HG02763 (cell line): ENCODE measurements around the gene GRIK3.

Experiments used
- ATAC-seq: cut with Tn5 transposase; IDR thresholded peaks from one replicate; pipeline ENCODE4 v1.9.1; 2021; ENCODE audit warnings: mild to moderate bottlenecking, moderate library complexity; ENCODE audit not compliant: unreplicated experiment

Gene GRIK3

DNA sequence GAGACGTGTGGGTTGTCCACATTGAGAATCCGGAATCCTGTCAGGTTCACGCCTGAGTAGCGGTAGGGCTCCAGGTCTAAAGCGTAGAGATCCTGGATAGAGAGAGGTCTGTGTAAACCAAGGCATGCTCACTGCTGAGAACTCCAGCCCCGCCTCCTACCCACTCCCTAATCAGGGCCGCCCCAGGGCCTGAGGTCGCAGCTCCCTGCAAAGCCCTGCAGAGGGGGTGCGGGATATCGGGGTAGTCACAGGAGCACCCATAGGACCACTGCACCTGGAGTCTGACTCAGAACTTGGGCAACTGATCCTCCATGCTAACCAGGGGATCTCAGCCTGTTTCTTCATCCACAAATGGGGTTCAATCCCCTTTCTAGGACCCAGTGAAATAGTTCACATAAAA lies 174.4 kb downstream of the GRIK3 start:
- no peak for ATAC-seq

DNA sequence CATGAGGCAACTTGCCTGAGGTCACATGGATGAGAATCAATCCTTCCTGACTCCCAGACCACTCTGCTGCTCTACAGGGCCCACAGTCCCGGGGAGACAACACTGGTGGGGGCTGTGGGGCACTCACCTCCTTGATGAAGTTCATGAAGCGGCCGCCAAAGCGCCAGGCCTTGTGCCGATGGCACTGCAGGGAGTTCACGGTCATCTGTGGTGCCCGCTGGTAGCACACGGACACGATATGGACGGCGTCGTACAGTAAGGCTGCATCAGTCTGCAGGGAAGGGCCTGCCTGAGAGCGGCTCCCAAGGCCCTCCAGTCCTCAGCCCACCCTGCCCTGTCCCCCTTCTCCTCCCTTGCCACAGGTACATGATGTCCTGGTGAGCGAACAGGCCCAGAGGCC lies 175.3 kb downstream of the GRIK3 start:
- ATAC-seq: no peak

DNA sequence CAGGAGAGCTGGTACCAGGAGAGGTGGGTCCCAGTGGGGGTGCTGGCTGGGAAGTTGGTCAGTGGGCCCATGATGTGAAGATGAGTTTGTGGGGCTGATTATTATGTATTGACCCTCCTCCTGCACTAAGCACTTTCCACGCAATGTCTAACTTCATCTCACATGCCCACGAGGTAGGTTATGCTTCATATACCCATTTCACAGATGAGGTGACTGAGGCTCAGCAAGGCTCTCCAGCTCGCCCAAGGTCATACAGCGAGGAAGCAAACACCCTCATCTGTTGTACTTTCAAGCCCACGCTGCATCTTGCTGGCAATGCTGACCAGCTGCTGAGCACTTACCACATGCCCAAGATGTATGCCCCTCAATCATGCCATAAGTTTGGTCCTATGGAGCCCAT lies 175.8 kb downstream of the GRIK3 start:
- ATAC-seq: no peak

DNA sequence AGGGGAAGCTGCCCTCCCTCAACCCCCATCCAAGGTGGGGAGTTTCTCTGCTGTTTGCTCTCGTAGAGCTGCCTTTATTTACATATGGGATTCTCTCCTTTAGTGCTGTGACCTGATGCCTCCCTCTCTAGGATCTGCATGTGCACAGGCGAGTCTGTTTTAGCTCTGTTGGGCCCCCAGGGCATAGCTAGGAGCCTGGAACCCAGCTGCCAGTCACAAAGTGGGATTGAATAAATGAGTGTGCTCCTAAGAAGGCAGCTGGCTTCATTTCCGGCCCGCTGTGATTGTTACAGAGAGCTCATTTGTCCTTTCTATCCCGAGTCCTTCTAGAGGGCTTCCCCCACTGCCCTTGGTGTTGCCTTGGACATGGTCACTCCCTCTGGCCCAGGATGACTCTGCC lies 176.6 kb downstream of the GRIK3 start:
- no peak for ATAC-seq

DNA sequence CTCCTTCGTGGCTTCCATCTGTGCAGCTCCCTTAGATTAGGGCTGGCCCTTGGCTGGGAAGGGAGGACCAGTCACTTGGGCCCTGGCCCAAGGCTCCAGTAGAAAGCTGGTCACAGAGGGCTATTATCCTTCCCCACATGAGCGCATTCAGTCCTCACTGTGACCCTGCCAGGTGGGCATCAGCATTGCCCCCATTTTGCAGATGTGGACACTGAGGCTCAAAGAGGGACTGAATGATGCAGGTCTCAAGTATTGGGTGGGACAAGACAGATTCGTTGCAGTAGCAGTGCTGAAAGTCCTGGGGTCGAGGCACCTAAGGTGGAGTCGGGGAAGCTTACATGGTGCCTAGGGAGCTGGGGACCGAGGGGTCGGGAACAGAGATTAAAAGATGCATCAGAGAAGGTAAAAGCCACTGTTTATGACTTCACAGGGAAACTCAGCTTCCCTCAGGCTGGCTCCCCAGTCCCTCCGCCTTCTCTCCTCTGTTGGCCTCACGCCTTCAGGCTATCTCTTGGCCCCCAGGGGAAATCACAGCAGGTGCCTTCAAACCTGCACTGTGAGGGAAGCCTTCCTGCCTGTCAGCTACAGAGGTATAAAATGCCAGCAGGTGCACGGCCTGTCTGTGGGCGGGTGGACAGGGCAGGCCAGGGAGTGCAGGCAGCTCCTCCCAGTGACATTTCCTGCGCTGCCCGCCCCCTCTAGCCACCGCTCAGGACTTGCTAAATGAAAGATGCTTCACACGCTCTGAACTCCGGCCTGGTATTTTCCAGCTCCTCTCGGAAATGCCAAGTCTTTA lies 178.4 kb downstream of the GRIK3 start:
- ATAC-seq: no peak

DNA sequence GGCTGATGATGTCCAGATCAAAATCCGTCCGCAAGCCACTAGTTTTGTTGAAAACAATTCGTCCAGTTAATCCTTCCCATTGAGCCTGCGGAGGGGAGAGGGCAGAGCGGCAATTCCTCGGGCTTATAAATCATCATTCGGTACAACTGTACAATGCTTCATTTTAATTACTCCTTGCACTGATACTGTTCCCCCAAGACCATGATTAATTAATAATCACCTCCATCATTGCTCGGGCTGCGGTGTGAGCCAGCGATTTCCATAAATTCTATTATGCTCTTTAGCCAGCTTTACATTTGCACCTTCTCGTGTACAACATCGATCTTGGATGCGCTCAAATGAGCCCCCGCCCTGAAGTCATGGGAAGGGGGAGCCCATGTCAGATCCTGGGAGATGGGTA lies 180.7 kb downstream of the GRIK3 start:
- no peak for ATAC-seq

DNA sequence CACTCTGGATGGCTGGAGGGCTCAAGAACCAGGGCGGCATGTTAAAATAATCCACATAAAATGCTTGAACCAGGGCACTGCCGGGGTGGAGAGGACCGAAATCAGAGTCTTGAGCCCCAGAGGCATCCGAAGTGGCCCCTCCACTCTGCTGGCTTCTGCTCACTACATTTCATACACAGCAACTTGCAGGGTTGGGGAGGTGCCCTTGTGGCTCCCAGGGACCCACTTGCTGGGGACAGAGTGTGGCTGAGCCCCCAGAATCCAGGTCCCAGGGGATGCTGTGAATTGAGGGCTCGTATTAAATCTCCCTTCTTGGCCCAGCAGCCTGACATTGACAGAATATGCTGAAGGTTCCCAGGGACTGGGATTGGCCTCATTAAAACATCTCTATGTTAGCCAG lies 181.7 kb downstream of the GRIK3 start:
- no peak for ATAC-seq

DNA sequence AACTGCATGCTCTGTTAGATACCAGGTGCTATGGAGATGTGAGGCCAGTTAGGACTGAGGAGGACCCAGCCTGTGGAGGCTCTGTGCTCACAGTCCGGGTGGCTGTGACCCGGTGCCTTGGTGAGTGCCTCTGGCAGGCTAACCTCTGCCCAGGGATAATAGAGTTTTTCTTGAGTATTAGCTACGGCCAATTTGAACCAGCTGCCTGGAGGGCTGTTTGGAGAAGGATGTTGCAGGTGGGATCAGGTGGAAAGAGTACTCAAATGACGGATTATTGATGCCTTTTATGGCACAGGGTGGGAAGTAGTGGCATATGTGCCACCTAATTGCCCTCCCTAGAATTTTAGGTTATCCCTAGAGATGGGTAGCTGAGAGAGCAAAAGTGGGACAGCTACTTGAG lies 182.7 kb downstream of the GRIK3 start:
- no peak for ATAC-seq

DNA sequence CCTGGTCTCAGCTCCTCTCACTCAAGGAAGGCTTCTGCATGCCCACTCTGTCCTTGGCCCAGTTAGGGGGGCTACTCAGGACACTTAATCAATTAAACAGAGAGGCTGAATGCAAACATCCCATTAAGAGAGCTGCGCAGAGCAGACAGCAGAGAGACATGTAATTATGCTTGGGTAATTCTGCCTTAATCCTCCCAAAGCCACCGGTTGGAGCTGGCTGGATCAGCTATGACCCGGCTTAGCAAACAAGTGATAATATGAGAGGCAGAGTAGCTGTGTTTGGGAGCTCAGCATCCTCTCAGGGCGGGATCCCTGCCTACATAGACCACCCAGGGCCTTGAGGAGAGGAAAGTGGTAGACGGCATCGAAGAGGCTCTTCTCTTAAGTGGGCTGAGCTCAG lies 183.2 kb downstream of the GRIK3 start:
- ATAC-seq: no peak

DNA sequence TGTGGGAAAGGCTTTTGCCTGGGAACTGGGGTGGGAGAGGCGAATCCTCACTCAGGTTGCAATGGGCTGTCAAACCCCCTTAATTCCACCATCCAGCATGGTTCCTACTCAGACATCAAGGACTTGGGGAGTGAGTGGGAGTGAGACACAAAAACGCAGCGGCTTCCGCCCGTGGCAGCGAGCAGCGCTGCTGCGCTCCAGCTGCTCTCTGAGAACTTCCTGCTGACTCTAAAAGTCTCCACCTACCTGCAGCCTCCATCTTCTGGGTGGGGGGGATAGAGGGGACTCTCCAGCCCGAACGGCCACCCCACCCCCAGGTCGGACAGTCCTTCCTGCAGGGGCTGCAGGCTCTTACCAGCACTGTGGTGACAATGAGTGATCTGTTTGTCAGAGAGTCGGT lies 184.4 kb downstream of the GRIK3 start:
- ATAC-seq: no peak

DNA sequence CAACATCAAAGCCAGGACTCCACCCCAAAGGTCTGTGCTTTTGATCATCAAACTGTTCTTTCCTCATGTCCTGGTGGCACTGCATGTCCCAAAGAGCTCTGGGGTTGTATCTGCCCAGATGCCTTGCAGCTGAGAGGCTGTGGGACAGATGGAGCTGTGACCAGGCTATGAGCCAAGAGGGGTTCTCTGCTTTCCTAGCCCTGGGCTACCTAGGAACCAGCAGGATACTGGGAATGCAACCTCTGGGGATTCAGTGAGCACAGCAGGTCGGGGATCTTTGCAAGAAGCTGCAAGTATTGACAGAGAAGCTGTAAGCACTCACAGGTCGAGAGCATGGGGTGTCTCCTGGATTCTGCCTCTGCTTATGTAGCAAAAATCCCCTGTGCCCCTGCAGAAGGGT lies 186.6 kb downstream of the GRIK3 start:
- no peak for ATAC-seq

DNA sequence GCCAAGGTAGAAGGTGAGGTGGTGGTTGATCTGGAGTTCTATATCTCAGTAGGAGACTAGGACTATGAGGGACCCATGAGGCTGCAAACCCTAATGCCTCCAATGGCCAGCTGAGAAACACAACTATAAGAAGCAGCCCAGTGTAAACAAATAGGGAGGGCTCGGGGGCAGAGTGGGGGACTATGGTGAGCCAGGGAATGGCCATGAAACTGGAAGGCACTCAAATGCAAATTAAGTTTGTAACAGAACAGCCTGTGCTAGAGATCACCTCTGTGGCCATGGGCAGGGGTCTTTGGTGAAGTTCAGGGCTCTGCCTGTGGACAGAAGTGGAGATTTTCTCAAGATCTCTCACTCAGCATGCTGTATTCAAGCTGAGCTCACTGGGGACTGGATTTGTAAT lies 187.1 kb downstream of the GRIK3 start:
- no peak for ATAC-seq

DNA sequence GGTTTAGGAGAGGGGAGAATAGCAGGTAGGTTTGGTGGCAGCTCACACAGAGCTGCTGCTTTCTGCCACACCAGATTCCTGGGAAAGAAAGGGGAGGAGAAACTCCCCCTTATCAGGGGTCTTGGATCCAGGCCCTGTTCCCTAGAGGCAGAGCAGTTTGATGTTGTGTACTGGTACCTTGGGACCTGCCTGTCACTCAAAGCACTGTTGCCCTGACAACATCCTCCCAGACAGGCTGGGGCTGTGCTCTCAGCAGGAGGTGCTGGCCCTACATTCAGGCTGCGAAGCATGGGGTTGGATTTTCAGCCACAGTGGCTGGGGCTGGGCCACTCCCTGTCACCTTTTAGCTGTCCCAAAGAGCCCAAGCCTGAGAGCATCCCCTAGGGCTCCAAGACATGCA lies 188.0 kb downstream of the GRIK3 start:
- no peak for ATAC-seq

DNA sequence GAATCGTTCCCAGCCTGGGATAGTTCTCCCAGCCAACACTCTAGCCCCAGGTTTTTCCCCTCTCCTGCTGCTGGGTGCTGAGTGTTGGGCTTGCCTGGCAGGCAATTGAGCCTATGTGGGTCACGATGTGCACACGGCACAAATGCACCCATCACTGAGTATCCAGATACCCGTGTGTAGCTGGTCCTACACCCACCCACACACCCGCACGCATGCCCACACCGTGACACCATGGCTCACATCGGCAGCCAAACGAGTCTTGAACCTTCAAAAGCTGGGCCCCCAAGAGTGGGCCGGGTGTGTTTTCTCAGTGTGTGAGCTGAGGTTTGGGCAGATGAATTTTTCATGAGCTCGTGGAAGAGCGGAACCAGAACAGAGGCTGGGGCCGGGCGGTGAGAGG lies 188.5 kb downstream of the GRIK3 start:
- ATAC-seq: no peak

DNA sequence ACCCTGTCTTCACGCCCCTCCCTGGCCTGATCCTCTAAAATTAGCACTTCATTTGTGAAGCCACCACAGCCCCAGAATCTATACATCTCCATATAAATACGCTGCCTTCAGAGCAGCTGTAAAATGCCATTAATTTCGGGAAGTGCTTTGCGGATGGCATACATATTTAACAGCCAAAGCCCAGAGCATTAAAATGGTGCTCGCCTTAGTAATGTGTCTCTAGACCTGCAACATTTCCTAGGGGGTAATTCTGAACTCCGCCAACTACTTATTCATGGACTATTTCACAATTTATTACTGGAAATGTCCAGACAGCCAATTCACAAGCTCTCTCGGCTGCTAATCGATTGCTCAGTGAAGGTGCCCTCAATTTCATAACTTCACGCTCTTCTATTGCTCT lies 189.4 kb downstream of the GRIK3 start:
- no peak for ATAC-seq

DNA sequence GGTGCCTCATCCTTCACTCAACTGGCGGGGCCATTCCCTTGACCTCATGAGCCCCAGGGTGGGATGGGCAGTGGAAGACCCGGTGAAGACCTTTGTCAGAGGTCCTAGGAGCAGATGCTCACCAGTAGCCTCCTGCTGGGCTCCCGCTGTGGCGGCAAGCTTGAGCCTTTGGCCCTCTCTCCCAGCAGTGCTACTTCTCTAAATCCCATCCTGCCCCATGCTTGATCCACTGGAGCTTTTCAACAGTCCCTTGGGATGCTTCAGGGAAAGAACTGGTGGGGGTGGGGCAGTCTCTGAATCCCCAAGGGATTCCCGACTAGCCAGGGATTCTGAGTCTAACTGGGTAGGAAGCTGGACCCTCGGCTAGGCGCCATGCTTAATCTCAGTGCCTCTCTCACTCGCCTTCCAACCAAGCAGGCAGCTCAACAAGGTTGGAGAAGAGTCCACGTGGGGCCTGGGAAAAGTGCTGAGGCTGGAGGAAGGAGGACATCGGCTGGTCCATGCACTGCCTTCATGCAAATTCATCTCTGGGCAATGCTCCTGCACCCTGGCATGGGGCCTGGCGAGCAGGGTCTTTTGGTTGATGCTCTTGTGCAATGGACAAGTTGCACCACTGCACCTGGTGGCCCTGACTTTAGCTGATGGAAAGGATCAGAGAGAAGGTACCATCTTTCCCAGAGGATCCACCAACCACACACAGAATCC lies 190.3 kb downstream of the GRIK3 start:
- no peak for ATAC-seq

DNA sequence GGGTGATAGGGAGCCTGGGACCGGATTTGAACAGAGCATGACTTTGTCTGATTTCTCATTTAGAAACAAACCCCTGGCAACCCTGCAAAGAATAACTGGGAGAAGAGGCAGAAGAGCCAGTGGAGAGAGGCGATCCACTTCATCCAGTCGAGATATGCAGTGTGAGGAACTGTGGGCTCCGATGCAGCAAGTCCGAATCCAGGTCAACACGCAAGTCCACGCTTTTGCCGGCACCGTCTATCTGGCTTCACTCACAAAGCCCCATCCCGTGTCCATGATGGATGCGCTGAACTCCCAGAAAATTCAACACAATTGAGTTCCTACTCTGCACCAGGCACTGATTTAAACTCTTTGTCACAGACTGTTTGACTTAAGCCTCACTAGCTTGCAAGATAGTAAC lies 191.3 kb downstream of the GRIK3 start:
- ATAC-seq: no peak

DNA sequence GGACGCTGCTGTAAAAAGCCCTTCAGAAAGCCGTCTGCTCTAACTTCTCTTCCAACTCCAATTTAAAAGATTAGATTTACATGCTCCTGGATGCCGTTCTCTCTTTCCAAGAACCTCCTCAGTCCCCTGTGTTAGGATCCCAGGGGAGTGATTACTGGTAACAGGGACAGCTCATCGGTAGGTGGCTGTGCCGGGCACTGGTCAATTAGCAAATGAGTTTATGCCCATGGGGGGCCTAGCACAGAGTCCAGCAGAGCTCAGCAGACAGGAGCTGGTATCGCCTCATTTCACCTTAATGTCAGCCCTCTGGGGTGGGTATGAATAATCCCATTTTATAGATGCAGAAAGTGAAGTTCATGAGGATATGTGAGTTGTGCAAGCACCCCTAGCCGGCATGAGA lies 191.9 kb downstream of the GRIK3 start:
- no peak for ATAC-seq

DNA sequence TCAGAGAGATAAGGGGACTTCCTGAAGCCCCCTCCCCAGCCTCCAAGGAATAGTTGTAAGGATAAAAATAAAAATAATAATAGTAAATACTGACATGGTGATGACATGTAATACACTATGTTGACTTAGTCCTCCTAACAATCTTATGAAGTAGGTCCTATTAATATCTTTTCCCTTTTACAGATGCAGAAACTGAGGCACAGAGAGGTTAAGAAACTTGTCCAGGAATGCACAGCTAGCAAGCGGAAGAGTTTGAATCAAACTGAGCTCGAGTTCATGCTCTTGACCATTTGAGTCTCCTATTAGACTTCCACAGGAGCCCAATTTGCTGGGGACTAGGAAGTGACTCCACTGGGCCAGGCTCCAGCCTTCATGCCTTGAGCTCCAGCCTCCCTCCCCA lies 194.8 kb downstream of the GRIK3 start:
- no peak for ATAC-seq

DNA sequence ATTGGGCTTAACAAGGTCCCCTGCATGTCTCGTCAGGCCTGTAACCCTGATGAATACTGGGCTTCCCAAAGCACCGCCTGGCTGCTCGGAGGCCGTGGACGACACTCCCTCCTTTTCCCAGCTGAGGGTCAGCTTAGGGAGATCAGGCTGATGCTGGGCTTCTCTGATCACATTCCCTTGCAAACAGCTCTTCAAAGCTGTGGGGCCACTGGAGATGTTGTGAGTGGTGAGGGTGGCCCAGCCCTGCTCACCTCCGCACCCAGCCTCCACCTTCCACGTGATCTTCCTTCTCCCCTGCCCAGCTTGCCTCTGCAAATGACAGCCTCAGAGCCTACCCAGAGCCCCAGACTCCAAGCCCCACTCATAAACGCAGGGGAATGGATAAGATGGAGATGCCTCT lies 195.4 kb downstream of the GRIK3 start:
- no peak for ATAC-seq

DNA sequence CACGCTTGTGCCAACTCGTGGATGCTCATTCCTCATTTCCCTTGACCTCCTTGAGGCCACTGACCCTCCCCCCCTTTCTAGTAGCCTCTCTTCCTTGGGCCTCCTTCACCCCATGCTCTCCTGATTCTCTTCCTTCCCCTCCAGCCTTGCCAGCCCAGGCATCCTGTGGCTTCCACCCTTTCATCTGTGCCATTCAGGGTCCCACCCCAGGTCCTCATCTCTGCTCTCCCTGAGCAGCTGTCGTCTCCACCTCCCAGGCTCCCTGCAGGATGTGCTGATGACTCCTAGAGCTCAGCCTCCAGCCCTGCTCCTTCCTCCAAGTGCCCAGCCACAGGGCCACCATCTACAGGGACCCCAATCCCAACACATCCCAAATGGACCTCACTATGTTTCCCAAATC lies 197.4 kb downstream of the GRIK3 start:
- ATAC-seq: no peak

DNA sequence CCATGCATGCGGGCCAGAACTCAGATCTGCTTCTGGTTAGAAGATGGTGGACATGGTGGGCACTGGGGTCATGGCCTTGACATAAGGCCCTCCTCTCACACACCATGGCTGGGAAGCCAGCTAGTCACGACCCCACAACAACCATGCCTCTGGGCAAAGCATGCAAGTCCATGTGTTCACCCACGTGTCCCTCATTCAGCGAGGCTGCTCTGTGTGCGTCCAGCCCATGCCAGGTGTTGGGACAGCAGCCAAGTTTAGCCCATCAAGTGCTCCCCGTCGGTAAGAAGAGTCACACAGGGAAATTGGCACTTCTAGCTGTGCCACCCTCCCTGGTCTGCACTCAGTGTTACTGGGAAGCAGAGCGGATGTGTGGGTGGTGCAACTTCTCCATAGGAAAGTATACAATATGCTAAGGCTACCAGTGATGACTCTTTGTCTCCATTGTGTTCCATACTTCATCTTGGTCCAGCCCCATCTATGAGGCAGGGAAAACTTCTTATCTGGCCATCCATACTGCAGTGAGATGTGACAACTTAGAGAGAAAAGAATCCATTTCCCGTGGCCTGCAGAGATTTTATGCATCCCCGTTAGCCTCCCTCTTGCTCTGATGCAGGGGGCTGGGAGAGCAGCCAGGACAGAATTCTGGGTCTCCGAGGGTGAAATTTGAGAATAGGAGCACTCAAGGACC lies 198.0 kb downstream of the GRIK3 start:
- ATAC-seq: no peak
